SK-N-SH (cell line): ENCODE data around the gene SNX3.

Experiments used
- CHD2 ChIP-seq: fragments of 150-350 bp; IDR thresholded peaks from 2 replicates; pipeline ENCODE4 v1.6.1; 2018; ENCODE audit warnings: low read length; ENCODE audit not compliant: partially characterized antibody
- CTCF ChIP-seq: fragments of 200-600 bp; sonication (generic); IDR thresholded peaks from 2 replicates; pipeline ENCODE4 v1.6.1; 2017; ENCODE audit warnings: antibody characterized with exemption, mild to moderate bottlenecking, moderate library complexity
- FOXM1 ChIP-seq: IDR thresholded peaks from 2 replicates; pipeline ENCODE4 v1.4.0; 2012; ENCODE audit warnings: low read depth, mild to moderate bottlenecking
- GABPA ChIP-seq: IDR thresholded peaks from 2 replicates; pipeline ENCODE4 v1.4.0; 2012; ENCODE audit warnings: low read depth, mild to moderate bottlenecking
- NFIC ChIP-seq: IDR thresholded peaks from 2 replicates; pipeline ENCODE4 v1.4.0; 2012; ENCODE audit warnings: borderline replicate concordance
- POLR2AphosphoS5 ChIP-seq: IDR thresholded peaks from 2 replicates; pipeline ENCODE4 v1.6.1; 2012; ENCODE audit warnings: low read depth, low read length
- RAD21 ChIP-seq: IDR thresholded peaks from 2 replicates; pipeline ENCODE4 v1.6.1; 2012; ENCODE audit warnings: mild to moderate bottlenecking, low read length
- RFX5 ChIP-seq: IDR thresholded peaks from 2 replicates; pipeline ENCODE4 v1.6.1; 2012; ENCODE audit warnings: mild to moderate bottlenecking, improper control_type of control experiment, low read length
- SMC3 ChIP-seq: IDR thresholded peaks from 2 replicates; pipeline ENCODE4 v1.6.1; 2012; ENCODE audit warnings: low read depth, low read length, improper control_type of control experiment
- TAF1 ChIP-seq: IDR thresholded peaks from 2 replicates; pipeline ENCODE4 v1.6.1; 2012; ENCODE audit warnings: low read depth, mild to moderate bottlenecking, low read length, moderate library complexity, borderline replicate concordance

- TF ChIP-seq CTCF: no peak
- TF ChIP-seq SMC3: no peak
- TF ChIP-seq RFX5: no peak
- TF ChIP-seq GABPA: no peak
- no peak for TF ChIP-seq NFIC
- TF ChIP-seq CHD2: no peak
- TF ChIP-seq RAD21: no peak
- no peak for TF ChIP-seq POLR2AphosphoS5
- TF ChIP-seq TAF1: no peak
- TF ChIP-seq FOXM1: no peak
Measured at GRCh38 chr6:108193131-108193530, 67.7 kb downstream of the SNX3 start.
